ENCODE measurements around the gene HADHA. TPM values are rescaled to one million over a fixed set of nuclear protein-coding genes. Genes with fewer than 3 reads are reported as not detected.

The HADHA gene
- total RNA-seq = 100 to 1,000 TPM in 2 of 4 donors, 10 to 100 TPM in 2; 92.8 to 233 (median 142) TPM

DNA sequence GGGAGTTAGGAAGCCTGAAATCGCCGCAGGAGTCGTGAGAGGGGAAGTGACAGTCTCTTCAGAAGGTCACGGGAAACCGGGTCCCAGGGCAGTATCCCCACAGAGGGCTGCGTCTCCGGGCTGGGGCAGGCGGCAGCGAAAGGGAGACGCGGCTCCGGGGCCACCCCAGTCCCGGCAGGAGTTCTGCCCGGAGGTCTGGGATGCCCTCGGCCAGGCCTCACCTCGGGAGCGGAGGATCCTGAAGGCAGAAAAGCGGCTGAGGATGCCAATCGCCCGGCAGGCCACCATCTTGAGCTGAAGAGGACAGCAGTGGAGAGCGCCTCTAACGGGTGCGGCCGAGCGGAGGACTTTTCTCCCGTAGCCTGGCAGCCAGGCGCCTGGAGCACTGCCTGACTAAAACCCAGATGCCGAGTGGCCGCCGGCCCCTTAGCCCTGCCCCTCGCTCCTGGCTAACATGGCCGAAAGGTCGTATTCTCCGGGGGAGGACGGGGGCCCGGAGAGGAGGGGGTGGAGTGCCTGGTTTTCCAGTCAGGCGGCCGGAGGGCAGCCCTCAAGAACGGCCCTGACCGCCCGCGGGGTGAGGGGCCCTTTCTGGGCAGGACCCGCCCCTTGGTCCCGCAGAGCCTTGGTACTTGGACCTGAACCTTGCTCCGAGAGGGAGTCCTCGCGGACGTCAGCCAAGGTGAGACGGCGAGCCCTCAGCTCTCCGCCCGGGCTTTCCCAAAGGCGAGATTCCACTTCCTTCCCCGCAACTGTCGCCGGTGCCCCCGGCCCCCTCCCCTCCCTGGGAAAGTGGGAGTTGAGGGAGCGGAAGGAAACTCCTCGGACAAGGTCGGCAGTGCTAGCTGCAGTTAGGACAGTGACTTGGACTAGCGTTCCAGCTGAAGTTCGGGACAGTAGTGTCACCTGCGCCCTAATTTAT, at the start of gene HADHA, which contains the start of gene HADHB:
TSS of gene HADHA (minus strand) at position 324 of the 922 bp plus-strand sequence. CDS start at position 288, 36 bp downstream.
TSS of gene HADHB (plus strand) at position 631 of the 922 bp plus-strand sequence. CDS start 9,316 bp downstream, outside the sequence.
- TF ChIP-seq POLR2AphosphoS5 (IDR thresholded peaks at IDR 0.05) (peak; percentile 83 to 94 (median 87)), POLR2A (IDR thresholded peaks at IDR 0.05) (peak; percentile 91), EP300 (IDR thresholded peaks at IDR 0.05; ENCODE audit: low read depth) (peak; percentile 29)
- TF ChIP-seq, protein P1, sequence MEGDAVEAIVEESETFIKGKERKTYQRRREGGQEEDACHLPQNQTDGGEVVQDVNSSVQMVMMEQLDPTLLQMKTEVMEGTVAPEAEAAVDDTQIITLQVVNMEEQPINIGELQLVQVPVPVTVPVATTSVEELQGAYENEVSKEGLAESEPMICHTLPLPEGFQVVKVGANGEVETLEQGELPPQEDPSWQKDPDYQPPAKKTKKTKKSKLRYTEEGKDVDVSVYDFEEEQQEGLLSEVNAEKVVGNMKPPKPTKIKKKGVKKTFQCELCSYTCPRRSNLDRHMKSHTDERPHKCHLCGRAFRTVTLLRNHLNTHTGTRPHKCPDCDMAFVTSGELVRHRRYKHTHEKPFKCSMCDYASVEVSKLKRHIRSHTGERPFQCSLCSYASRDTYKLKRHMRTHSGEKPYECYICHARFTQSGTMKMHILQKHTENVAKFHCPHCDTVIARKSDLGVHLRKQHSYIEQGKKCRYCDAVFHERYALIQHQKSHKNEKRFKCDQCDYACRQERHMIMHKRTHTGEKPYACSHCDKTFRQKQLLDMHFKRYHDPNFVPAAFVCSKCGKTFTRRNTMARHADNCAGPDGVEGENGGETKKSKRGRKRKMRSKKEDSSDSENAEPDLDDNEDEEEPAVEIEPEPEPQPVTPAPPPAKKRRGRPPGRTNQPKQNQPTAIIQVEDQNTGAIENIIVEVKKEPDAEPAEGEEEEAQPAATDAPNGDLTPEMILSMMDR (IDR thresholded peaks at IDR 0.05) = peak in 3 of 5 experiments; percentile 16 to 53 (median 46)
- Histone ChIP-seq H3K4me3 (peak within 1 kb of the TSS; percentile 73 to 90 (median 78)), H3K27me3 (no peaks in the 10 kb centered on the region), H3K9me3 (no peaks in the 10 kb centered on the region), H3K4me1 (peaks cover 21 to 69% (median 49%) of the 10 kb centered on the region in 4 donors), H3K36me3 (no peaks in the 10 kb centered on the region), H3K27ac (peak within 1 kb of the TSS; percentile 86 to 97 (median 92))
- intact Hi-C loops (cut with DNase I; ENCODE audit: low total_unique reads) (loop anchor here (2.0 kb wide), 1 partner anchor 54 kb away; no protein-coding TSS in a partner anchor), in situ Hi-C loops (cut with MboI; ENCODE audit: low pct_ligation_motif_present in 1 of 4, low pct_unique_long_range_greater_than_20kb in 1 of 4, low sequenced_read_pairs in 3 of 4) (loop anchor here in 1 of 4 donors (25.0 kb wide), 1 partner anchor 93 kb away; the partner anchor contains the start of genes ADGRF3 and SELENOI)
- DNase-seq = peak; percentile 94
- 0 to 1% methylated on average over 1 to 39 of the region's 63 CpGs for WGBS, 2 donors (ENCODE audit: low coverage in 1 of 2)

GRCh38 chr2:26292646-26293045, 48.2 kb upstream of the HADHA start:
- Histone ChIP-seq H3K4me3 (no peak overlapping the region), H3K27me3 (no peaks in the 10 kb centered on the region), H3K27ac (no peak overlapping the region), H3K36me3 (peaks cover 0 to 15% (median 3%) of the 10 kb centered on the region in 4 donors), H3K9me3 (no peaks in the 10 kb centered on the region), H3K4me1 (no peaks in the 10 kb centered on the region)
- intact Hi-C loops (cut with DNase I; ENCODE audit: low total_unique reads) (no loop called here), in situ Hi-C loops (cut with MboI; ENCODE audit: low pct_ligation_motif_present in 1 of 4, low pct_unique_long_range_greater_than_20kb in 1 of 4, low sequenced_read_pairs in 3 of 4) (no loop called here)
- WGBS, 2 donors (ENCODE audit: low coverage in 1 of 2) = 69 to 79% methylated on average over 5 to 6 of the region's 6 CpGs
- DNase-seq = no peak
- TF ChIP-seq POLR2A (IDR thresholded peaks at IDR 0.05) (no peak), EP300 (IDR thresholded peaks at IDR 0.05; ENCODE audit: low read depth) (no peak), POLR2AphosphoS5 (IDR thresholded peaks at IDR 0.05) (no peak)
- TF ChIP-seq, protein P1 (IDR thresholded peaks at IDR 0.05) = no peak

- WGBS, 2 donors (ENCODE audit: low coverage in 1 of 2) = 79 to 86% methylated on average over 1 of the region's 1 CpG
- no peaks in the 10 kb centered on the region for H3K9me3 ChIP-seq
- TF ChIP-seq POLR2AphosphoS5 (IDR thresholded peaks at IDR 0.05) (no peak), EP300 (IDR thresholded peaks at IDR 0.05; ENCODE audit: low read depth) (no peak), POLR2A (IDR thresholded peaks at IDR 0.05) (no peak)
- TF ChIP-seq, protein P1 (IDR thresholded peaks at IDR 0.05) = no peak
- H3K4me1 ChIP-seq = no peaks in the 10 kb centered on the region
- in situ Hi-C loops (cut with MboI; ENCODE audit: low pct_ligation_motif_present in 1 of 4, low pct_unique_long_range_greater_than_20kb in 1 of 4, low sequenced_read_pairs in 3 of 4) (no loop called here), intact Hi-C loops (cut with DNase I; ENCODE audit: low total_unique reads) (no loop called here)
- H3K27me3 ChIP-seq = no peaks in the 10 kb centered on the region
- DNase-seq = no peak
- H3K36me3 ChIP-seq = peaks cover 0 to 31% (median 14%) of the 10 kb centered on the region in 4 donors
- H3K27ac ChIP-seq = no peak overlapping the region
- H3K4me3 ChIP-seq = no peak overlapping the region
Measured at GRCh38 chr2:26290001-26290400, 45.6 kb upstream of the HADHA start.

GRCh38 chr2:26285931-26286330, 41.5 kb upstream of the HADHA start:
- TF ChIP-seq EP300 (IDR thresholded peaks at IDR 0.05; ENCODE audit: low read depth) (no peak), POLR2AphosphoS5 (IDR thresholded peaks at IDR 0.05) (no peak), POLR2A (IDR thresholded peaks at IDR 0.05) (no peak)
- TF ChIP-seq, protein P1 (IDR thresholded peaks at IDR 0.05) = no peak
- in situ Hi-C loops (cut with MboI; ENCODE audit: low pct_ligation_motif_present in 1 of 4, low pct_unique_long_range_greater_than_20kb in 1 of 4, low sequenced_read_pairs in 3 of 4) = no loop called here

More at GRCh38 chr2:26285931-26286330, 41.5 kb upstream of the HADHA start:
- H3K4me1 ChIP-seq = no peaks in the 10 kb centered on the region
- H3K36me3 ChIP-seq = peaks cover 0 to 66% (median 28%) of the 10 kb centered on the region in 4 donors
- no peaks in the 10 kb centered on the region for H3K9me3 ChIP-seq
- H3K27me3 ChIP-seq = no peaks in the 10 kb centered on the region
- 95 to 96% methylated on average over 3 of the region's 3 CpGs for WGBS, 2 donors (ENCODE audit: low coverage in 1 of 2)
- DNase-seq = no peak
- no peak overlapping the region for H3K27ac ChIP-seq
- intact Hi-C loops (cut with DNase I; ENCODE audit: low total_unique reads) = no loop called here
- H3K4me3 ChIP-seq = no peak overlapping the region

All from transverse colon (tissue), 4 donors.